Stimulated activated CD4-positive, alpha-beta T cell treated with anti-CD3 and anti-CD28 coated beads, Interleukin-4, amount 100 ng/mL, for 48 hours (primary cell): ENCODE measurements around the gene ECI2.
"Not testable (repeated sequence)": the region's sequence is repeated elsewhere in the genome, so short reads cannot be mapped to it uniquely, and the experiment has no call there.

Experiments used
- DNase-seq, 2 donors: peaks; one replicate each; pipeline ENCODE4 v3.0.0-alpha.2; 2020; ENCODE audit warnings: low read depth in 2 of 2

ECI2 gene

GRCh38 chr6:4139272-4139671, 3.9 kb upstream of the ECI2 start:
- no peak for DNase-seq

GRCh38 chr6:4138186-4138585, 2.8 kb upstream of the ECI2 start:
- no peak for DNase-seq

DNA sequence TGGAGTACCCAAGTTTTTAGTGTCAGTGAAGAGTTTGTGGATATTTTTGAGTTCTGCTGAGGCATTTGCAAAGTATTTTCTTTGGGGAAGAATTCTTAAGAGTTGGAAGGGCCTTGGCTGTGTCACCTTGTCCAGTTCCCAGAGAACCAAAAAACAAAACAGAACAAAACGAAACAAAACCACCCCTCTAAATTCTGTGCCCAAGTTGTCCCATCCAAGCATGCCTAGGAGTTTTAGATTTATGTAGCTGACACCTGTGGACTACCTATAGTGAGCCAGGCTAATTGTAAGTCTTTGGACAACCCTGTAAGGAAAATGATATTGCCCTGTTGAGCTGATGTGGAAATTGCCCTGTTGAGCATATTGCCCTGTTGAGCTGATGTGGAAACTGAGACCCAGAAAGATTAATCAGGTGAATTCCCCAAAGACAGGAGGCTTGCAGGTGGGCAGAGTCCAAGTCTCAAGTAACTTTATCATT, 1.0 kb upstream of the ECI2 start:
- DNase-seq = no peak

DNA sequence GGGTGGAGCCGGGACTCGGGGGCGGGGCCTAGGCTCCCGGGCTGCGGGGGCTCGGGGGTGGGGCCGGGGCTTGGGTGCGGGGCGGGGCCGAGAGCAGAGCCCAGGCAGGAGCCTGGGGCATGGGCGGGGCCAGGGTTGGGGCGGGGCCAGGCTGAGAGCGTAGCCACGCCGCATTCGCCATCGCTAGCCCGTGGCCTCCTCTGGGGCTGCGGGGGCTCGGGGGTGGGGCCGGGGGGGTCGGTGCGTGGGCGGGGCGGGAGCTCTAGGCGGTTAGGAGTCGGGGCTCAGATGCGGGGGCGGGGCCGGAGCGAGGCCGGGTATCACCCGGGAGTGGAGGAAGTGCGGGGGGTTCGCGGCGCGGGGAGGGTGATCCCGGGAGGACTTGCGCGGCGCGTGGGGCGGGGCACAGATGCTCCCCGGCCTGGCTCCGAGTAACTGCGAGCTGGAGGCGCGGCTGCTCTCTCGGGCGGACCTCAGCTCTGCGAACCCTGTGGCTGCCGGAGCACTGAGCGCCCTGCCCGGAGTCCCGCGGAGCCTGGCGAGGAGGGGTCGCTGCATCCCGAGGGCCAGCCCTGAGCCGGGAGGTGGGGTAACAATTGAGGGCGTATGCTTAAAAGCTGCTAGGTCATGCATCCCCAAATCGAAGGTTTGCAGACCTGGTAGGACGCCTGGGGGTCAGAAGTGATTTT, 434 bp upstream of the ECI2 start:
- peak; percentile 94 to 96 for DNase-seq

DNA sequence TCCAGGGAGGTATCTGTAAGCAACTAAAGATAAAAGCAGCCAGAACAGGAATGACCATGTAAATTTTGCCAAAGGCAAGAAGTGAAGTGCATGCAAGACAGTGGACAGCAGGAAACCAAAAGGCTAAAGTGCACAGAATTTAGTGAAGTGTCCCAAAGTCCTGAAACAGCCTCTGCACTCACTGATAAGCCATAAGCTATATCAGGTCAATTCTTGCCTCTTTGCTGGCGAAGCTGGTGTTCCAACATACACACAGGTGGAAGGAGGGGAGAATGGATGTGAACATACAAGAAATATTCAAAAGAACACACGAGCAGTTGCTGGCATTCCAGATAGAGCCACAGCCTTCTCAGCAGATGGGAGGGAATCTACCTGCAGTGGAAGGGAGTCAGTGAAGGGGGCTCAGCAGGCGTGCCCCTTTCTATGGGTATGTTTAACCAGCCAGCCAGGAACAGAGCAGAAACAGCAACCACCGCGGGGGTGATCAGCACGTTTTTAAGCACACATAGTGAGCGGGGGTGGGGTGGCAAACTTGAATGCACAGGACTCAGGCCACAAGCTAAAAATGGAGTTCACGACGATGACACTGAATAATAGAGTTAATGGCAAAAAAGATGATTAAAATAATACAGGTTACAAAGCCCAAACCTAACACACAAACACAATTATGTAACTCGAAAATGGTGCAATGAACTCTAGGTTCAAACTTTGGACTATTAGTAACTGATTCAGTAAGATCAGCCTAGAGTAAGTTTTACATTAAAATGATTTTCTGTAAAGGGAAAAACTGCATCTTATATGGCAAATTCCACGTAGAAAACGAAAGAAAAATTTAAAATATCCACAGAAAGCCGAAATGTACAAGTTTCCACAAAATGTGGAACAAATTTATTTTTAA, 1.2 kb downstream of the ECI2 start:
- DNase-seq = peak in 1 of 2 donors; percentile 23

DNA sequence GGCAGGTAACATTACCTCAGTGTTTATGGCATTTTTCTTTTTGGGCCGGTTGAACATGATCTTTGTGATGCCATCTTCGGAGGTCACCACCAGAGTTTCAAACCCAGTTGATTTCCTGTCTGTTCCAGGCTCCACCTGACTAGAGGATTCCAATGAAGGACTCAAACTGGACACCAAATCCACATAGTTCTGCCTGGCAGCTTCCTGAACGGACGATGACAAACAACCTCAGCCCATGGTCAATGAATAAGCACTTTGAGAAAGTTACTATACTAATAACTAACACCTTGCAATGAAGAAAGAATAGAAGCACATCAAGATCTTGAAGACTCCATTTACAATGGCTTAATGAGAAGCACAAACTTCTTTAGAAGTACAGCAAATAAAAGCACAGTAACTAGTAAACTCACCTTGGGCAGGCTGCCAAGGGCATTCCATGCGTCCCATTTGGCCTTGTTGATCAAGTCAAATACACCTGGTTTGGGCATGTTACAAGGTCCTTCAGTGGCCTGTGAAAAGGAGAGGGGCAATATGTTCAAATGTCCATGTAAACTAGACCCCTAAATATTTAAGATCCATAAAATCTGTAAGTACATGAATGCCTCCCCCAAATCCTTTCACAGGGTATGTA, 4.9 kb downstream of the ECI2 start:
- no peak for DNase-seq

GRCh38 chr6:4129446-4129845, 5.9 kb downstream of the ECI2 start:
- no peak for DNase-seq

DNA sequence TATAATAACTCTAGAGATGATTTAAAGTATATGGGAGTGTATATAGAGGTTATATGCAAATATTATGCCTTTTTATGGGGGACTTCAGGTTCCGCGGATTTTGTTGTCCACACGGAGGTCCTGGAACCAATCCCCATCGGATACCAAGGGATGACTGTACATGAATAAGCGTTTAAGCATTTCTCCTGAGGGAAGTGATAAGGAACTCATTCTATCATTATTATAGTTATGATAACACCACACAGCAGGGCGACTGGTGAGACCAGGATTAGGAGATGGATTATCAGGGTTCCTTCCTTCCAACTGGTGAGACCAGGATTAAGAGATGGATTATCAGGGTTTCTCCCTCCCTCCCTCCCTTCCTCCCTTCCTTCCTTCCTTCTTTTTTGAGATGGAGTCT, 6.6 kb downstream of the ECI2 start:
- DNase-seq = no peak

DNA sequence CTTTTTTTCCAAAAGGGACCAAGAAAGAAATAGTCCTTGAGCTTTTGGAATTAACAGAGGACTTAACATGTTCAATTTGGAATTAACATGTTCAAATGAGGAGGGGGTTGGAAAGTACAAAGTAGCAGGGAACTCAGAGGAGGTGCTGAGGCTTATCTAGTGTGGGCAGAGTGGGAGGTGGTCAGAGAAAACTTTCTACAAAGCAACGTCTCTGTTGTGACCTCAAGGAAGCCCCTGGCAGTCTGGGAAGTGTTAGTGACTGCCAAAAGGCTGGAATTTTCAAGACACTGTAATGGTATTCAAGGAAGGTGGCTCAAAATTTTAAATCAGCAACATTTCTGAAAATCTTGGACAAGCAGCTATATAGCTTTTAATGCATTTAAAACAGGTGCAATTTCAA, 7.3 kb downstream of the ECI2 start:
- no peak for DNase-seq

GRCh38 chr6:4125933-4126864, 9.2 kb downstream of the ECI2 start:
- no peak for DNase-seq

- no peak for DNase-seq
These were observed 9.9 kb downstream of the ECI2 start for GRCh38 chr6:4125500-4125899.

DNA sequence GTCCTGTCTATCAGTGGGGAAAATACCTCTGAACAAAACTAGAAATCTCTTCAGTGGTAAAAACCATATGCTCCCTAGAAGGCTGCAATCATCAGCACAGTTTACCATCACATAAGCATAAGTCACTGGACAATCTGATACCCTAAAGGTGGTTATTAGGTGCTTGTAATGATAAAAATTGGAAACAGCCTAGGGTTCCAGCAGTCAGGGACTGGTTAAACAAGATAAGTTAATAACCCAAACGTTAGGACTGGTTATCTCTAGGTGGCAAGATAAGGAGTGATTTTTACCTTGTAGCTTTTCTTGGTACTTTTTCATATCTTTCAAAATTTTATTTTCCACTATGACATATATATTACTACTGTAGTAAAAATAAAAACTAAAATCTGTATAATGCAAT, 11.0 kb downstream of the ECI2 start:
- DNase-seq = no peak

DNA sequence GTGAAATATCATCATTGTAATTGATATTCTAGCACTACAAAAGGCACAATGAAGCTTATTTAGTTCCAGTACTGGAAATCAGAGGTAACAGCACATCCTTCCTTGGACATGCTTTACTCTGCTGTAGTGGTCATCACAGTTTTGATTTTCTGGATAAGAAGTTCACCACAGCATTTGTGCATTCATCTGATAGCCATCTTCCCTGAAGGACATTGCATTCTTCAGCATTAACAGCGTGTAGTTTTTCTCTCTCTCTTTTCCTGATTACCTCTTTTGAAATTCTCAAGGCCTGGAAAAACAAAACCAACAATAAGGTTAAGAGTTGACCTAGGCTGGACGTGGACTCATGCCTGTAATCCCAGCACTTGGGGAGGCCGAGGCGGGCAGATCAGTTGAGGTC, 19.6 kb downstream of the ECI2 start:
- no peak for DNase-seq

DNA sequence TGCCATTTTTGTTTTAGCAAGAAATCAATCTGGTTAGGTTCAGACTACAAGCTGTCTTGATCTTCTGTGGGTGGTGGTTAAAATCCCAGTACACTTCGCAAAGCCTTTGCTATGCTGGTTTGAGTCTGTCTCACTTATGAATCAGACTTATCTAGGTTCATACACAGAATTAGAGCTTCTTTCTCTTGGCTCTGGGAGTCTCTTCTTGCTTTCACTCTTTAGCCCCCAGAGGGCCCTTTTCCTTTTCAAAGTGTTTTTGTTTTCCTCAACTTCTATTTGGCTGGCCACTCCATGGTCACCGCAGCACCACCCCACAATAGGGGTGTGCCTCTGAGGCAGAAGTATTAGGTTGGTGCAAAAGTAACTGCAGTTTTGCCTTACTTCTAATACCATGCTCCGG, 21.3 kb downstream of the ECI2 start:
- no peak for DNase-seq

- DNase-seq = no peak
These were observed 21.7 kb downstream of the ECI2 start for GRCh38 chr6:4113649-4114048.

- DNase-seq = no peak
These were observed 23.0 kb downstream of the ECI2 start for GRCh38 chr6:4112366-4112765.

DNA sequence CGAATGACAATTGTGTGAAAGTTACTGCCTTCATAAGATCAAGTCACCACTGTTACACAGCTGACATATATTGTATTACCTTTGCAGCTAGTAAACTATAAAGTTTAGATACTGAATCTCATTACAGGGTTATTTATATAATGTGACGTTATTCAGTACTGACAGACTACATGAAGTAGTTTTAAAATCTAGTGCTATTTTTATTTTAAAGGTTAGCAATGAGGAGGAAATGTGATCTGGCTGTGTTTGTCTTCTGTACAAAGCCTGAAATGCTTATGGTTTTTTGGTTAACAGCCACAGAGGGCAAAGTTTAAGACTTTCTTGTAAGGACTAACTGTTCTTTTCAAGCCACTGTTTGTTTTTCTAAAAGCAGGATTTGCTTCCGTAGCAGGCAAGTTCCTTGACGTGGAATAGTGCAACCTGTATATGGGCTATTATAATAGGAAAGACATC, 26.0 kb downstream of the ECI2 start:
- not testable (repeated sequence) for DNase-seq

- no peak for DNase-seq
These were observed 26.7 kb downstream of the ECI2 start for GRCh38 chr6:4108561-4109093.

DNA sequence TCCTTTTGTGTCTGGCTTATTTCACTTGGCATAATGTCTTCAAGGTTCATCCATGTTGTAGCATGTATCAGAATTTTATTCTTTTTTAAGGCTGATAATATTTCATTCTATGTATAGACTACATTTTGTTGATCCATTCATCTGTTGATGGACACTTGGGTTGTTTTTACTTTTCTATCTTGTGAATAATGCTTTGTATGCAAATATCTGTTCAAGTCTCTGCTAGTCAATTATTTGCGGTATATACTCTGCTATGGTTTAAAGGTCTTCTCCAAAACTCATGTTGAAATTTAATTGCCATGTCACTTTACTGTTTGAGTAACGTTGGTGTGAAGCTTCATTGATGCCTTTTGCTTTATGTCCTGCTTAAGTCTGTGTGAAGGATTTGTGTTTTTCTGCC, 27.5 kb downstream of the ECI2 start:
- DNase-seq = no peak

DNA sequence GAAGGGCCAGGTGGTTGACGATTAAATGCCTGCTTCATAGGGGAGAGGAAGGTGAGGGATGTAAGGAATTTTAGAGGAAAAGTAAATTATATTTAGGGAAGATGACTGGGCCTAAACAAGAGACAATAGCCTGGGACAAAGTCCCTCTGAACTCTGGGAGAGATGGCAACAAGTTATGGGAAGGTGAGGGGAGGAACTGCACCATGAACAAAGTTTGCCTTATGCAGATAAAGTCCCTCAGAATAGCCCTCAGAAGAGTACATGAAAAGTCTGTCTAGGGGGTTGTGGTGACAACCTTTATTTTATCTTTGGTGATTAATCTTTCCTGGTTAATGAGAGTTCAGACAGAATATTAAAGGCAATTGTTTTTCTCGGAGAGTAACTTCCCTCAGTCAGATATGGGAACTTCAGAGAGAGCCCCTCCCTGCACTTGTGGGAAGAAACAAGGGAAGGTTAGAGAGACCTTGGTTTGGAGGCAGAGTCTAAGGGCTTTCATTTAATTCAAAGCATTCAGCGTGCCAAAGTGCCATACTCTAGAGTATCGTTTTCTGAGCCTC, 29.3 kb downstream of the ECI2 start:
- no peak for DNase-seq

GRCh38 chr6:4103929-4104328, 31.4 kb downstream of the ECI2 start:
- no peak for DNase-seq
